RWPE1 (cell line): ENCODE results near the gene SNX33.

ENCODE experiments used
- CTCF ChIA-PET: fragments of 350-600 bp; sonication (Branson Sonifier 250); formaldehyde crosslinking; extraction: SDS; loops from one replicate; lab custom pipeline; 2021; lab: Yijun Ruan, JAX
- POLR2A ChIA-PET: fragments of 400-600 bp; formaldehyde crosslinking; extraction: SDS; loops from one replicate; lab custom pipeline; 2020; ENCODE audit warnings: antibody characterized with exemption; ENCODE audit not compliant: low non-redundant PET; lab: Yijun Ruan, JAX
- DNase-seq: peaks from one replicate; pipeline ENCODE4 v3.0.0; 2012; ENCODE audit warnings: low spot score
- H3K27ac ChIP-seq: fragments of 450-650 bp; 2 replicates; pipeline ENCODE4 v1.5.1; 2017
- TF ChIP-seq, protein P1 (sequence below): fragments of 450-650 bp; conservative IDR thresholded peaks from 2 replicates; pipeline ENCODE4 v1.5.1; 2017; ENCODE audit warnings: low read depth, mild to moderate bottlenecking

The SNX33 gene

DNA sequence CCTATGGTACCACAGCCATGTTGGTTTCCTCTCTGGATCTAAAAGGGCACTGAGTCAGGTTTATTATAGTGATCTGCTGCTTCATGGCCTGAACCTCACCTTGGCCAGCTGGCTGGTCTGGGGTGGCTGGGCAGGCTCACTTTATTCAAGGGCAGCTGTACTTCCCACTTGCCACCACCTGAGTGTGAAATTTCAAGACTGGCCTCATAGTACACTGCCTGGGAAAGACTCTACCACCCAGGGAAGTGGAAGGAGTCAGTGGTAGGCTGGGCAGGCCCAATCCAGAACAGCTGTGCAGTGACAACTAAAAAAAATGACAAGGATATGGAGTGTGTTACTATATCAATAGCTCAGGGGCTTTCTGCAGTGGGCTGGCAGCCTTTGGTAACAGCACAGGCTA, 30.9 kb upstream of the SNX33 start:
- TF ChIP-seq, protein P1, sequence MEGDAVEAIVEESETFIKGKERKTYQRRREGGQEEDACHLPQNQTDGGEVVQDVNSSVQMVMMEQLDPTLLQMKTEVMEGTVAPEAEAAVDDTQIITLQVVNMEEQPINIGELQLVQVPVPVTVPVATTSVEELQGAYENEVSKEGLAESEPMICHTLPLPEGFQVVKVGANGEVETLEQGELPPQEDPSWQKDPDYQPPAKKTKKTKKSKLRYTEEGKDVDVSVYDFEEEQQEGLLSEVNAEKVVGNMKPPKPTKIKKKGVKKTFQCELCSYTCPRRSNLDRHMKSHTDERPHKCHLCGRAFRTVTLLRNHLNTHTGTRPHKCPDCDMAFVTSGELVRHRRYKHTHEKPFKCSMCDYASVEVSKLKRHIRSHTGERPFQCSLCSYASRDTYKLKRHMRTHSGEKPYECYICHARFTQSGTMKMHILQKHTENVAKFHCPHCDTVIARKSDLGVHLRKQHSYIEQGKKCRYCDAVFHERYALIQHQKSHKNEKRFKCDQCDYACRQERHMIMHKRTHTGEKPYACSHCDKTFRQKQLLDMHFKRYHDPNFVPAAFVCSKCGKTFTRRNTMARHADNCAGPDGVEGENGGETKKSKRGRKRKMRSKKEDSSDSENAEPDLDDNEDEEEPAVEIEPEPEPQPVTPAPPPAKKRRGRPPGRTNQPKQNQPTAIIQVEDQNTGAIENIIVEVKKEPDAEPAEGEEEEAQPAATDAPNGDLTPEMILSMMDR: no peak
- CTCF ChIA-PET: interaction anchor here (0.6 kb wide), 1 partner anchor 38 kb away, joined by 3 read pairs; the partner anchor contains the start of gene PTPN9
- no peak overlapping the region for H3K27ac ChIP-seq
- POLR2A ChIA-PET: no interaction called here
- no peak for DNase-seq

DNA sequence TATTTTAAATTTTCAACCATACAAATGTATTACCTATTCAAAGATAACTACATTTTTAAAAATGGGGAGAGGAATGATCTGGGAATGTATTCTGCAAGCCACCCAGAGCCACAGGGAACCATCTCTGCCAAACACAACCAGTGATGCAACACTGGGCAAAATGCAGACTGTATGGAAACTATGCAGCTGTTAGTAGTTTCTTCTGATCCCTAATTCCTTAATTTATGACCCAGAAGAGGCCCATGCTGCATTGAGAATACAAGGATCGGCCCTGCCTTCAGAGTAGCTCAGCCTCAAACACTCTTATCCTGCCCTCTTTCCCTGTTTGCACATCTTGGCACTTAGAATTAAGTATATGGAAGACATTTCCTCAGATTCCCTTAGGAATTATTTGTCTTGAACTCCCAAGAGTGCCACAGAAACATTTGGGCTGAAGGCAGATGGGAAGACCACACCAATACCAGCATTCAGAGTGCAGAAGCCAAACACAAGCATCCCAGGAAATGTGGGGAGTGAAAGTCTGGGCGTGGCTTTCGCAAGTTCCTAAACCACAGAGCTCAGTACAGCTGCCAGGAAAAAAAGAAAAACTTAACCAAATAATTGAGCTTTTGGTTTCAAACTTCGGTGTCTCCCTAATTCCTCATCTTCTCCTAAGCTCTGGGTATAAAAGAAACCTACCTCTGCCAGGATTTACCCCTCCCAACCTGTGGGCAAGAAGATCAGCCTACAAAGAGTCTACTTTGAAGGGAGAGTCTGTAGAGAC, 27.5 kb upstream of the SNX33 start:
- peak overlapping the region; percentile 79 for H3K27ac ChIP-seq
- TF ChIP-seq, protein P1: no peak
- DNase-seq: no peak
- ChIA-PET POLR2A (interaction anchor here (0.9 kb wide), 1 partner anchor 19 kb away, joined by 3 read pairs; the partner anchor contains the start of gene IMP3), CTCF (interaction anchor here (0.9 kb wide), 1 partner anchor 64 kb away, joined by 3 read pairs; no protein-coding TSS in a partner anchor)

DNA sequence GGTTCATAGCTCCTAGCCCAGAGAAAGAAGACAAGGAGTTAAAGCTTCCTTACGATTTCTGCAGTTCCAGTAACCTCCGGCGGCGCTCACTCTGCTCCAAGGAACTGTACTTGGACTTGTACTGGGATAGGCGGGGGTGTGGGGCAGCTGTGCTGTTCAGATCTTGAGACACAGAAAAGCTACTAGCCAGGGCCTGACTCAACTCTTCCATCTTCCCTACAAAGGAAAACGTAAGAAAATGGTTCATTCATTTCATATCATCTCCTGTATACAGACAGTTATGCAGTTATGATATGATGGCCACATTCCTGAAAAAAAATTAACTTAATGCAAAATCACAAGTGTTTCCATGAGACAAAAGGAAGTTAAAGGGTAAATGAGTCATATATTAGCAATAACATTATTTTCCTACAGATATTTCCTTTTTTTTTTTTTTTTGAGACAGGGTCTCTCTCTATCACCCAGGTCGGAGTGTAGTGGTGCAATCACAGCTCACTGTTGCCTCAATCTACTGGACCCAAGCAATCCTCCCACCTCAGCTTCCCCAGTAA, 26.8 kb upstream of the SNX33 start:
- TF ChIP-seq, protein P1: peak; percentile 17; the same call in 1 of the 2 replicates
- peak overlapping the region; percentile 79 for H3K27ac ChIP-seq
- POLR2A ChIA-PET: interaction anchor here (0.9 kb wide), 1 partner anchor 19 kb away, joined by 3 read pairs; the partner anchor contains the start of gene IMP3
- CTCF ChIA-PET: interaction anchor here (0.9 kb wide), 1 partner anchor 63 kb away, joined by 3 read pairs; no protein-coding TSS in a partner anchor
- peak; percentile 58 for DNase-seq

DNA sequence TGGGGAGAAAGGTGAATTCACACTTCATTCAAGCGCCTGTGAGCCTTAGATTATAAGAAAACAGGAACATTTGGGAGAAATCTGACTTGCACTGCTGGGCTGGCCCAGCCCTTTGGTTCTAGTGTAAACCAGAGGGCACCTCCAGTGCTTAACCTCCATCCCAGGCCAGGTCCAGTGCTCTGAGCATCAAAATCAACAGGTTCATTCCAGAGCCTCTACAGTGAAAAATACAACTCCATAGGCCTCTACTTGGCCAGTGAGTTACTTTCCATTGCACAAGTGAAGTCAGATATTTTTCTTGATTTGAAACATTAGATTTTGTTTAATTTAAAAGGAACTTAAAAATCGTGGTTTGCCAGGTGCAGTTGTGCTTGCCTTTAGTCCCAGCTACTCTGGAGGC, 25.2 kb upstream of the SNX33 start:
- CTCF ChIA-PET: no interaction called here
- H3K27ac ChIP-seq: peak overlapping the region; percentile 97; the same call in 1 of the 2 replicates
- POLR2A ChIA-PET: no interaction called here
- no peak for DNase-seq
- TF ChIP-seq, protein P1: no peak

DNA sequence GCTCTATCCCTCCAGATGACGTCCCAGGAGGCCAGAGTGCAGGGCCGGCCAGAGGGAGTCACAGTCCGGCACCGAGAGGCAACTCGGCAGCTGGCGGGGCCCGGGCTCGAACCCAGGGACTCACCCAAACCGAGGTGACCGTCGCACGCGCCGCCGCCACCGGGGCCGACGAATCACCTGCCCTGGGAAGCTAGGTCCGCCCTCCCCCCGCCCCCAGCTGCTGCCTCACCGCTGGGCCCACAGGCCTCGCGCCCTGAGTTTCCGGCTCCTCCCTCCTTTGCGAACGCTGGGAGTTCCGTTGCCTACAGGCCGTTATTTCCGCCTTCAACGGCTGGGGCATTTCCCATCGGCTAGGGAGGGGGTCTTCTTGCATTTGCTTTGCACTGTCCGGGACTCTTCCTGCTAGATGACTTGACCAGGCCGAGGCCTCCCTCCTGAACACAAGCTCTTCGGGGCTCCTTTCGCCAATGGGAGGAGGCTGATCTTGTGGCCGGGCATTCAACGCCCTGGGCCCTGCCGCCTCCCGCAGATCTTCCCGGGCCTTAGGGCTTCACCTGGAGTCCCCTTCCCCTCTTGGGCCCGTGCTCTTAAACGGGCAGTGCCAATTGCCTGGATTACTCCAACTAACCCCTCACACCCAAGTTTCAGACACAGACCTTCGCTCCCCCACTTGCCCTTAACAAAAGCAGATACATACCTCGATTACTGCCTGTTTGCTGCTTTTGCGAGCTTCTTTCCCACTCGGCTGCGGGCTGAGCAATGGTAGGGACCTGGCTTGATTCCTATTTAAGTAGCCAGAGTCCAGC, 22.0 kb upstream of the SNX33 start, which contains the start of gene SNUPN:
Gene SNUPN (minus strand): TSS at position 184 of the 806 bp plus-strand sequence. CDS start 4,674 bp downstream, outside the sequence.
- TF ChIP-seq, protein P1: no peak
- POLR2A ChIA-PET: interaction anchor here (0.6 to 1.0 kb wide), 3 partner anchors 14 to 1960 kb away, joined by 3 to 8 read pairs (median 6); partner anchors contain the start of genes IMP3 and PTPN9
- peak; percentile 97 for DNase-seq
- H3K27ac ChIP-seq: peak within 1 kb of the TSS; percentile 97
- CTCF ChIA-PET: interaction anchor here (0.6 to 1.5 kb wide), 2 partner anchors 22 to 1469 kb away, joined by 3 to 5 read pairs; partner anchors contain the start of gene SNX33
